VCaP (cell line): ENCODE results near the gene MAEL.
"Not testable (repeated sequence)": the region's sequence is repeated elsewhere in the genome, so short reads cannot be mapped to it uniquely, and the experiment has no call there.

Experiments used
- H3K27ac ChIP-seq: fragments of 450-650 bp; 2 replicates; pipeline ENCODE4 v1.5.1; 2017
- TF ChIP-seq, protein P1 (sequence below): fragments of 450-650 bp; conservative IDR thresholded peaks from 2 replicates; pipeline ENCODE4 v1.5.1; 2017; ENCODE audit warnings: mild to moderate bottlenecking, moderate library complexity

MAEL gene

DNA sequence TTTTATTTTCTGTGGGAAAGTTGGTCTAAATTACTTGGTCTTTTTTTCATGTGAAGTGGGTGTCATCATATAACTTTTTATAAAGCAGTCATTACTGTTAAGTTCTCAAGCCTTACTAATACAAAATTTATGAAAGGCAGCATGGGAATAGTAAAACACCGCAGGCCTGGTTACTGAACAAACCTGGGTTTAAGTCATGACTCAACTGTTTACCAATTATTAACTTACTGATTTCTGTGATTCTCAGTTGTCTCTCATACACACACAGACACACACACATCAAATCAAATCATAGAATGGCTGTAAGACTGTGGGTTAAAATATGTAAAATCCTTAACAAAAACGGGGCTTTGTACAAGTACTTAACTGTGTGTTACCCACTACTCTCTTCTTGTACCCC is 14.6 kb downstream of the MAEL start:
- TF ChIP-seq, protein P1, sequence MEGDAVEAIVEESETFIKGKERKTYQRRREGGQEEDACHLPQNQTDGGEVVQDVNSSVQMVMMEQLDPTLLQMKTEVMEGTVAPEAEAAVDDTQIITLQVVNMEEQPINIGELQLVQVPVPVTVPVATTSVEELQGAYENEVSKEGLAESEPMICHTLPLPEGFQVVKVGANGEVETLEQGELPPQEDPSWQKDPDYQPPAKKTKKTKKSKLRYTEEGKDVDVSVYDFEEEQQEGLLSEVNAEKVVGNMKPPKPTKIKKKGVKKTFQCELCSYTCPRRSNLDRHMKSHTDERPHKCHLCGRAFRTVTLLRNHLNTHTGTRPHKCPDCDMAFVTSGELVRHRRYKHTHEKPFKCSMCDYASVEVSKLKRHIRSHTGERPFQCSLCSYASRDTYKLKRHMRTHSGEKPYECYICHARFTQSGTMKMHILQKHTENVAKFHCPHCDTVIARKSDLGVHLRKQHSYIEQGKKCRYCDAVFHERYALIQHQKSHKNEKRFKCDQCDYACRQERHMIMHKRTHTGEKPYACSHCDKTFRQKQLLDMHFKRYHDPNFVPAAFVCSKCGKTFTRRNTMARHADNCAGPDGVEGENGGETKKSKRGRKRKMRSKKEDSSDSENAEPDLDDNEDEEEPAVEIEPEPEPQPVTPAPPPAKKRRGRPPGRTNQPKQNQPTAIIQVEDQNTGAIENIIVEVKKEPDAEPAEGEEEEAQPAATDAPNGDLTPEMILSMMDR = no peak
- H3K27ac ChIP-seq = no peak overlapping the region

DNA sequence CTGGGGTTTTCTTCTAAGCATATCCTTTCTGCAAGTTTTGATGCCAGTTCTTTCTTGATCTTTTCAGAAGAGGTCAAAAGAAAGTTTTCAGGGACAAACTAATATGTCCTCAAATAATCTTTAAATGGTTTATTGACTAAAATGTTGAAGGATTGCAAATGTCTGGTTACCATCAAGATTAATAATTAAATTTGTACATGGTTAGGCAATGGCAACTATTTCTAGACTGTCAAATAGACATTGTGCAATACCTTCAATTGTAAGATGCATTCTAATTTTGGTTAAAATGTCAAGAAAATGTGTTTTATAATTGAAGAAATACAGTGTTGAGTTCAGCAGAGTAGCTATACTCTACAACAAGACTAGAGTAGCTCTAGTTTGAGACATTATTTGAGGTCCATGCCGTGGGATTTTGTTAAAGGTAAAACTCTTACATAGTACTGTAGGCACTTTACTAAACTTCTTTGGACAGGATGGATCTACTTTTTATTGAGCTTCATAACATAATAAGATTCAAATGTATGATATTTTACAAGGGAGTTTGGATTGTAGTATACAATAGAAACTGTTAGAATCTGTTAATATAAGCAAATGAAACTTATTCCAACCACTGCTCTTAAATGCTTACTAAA is 22.6 kb downstream of the MAEL start:
- TF ChIP-seq, protein P1 = no peak
- H3K27ac ChIP-seq = no peak overlapping the region

DNA sequence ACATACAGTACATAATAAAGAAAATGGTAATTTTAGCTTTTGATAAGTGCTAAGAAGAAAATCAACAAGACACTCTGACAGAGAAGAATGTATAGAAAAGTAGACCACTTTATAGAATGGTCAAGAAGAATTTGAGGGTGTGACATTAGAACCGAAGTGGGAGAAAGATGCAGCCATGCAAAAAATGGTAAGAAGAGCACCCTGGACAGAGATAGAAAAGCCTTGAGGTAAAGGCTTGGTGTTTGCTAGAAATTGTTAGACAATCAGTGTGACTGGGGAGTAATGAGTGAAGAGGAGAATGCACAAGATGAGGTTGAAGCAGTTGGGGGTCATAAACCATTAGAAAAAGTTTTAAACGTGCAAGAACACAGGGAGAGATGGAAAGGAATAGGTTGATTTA is 23.5 kb downstream of the MAEL start:
- no peak overlapping the region for H3K27ac ChIP-seq
- TF ChIP-seq, protein P1 = no peak

DNA sequence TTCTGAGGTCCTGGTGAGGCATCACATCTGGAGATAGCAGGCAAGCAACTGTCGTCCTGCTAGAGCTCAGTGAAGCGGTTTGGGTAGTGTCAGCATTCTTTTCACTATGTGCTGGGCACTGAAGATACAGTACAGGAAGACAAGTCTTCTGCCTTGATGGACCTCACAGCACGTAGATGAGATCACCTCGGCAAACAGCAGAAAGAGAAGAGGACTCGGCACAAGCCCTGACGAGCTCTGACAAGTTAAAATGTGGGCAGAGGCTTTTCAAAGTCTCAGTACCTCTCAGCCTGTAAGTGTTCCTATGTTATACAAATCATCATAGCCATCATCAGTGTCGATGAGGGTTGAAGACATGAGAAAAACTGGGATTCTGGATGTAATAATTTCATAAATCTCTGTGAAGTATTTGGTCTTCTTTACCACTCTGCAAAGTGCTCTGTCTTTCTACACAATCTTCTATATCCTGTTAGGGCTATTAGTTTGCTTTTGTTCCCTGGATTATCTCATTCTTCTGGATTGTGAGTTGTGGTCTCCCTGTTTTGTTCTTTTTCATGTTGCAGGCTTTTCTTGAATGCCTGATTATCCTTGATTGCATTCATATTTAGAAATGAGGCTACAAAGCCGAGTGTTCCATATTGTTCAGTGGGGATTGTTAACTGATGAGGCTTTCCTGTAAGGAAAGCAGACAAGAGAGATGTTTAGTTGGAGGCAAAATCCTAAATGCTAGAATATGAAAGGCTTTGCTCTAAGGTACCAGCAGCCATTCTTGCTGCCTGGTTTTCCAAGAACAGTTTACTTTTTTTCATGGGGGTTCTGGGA is 24.2 kb downstream of the MAEL start:
- H3K27ac ChIP-seq = no peak overlapping the region
- TF ChIP-seq, protein P1 = no peak

DNA sequence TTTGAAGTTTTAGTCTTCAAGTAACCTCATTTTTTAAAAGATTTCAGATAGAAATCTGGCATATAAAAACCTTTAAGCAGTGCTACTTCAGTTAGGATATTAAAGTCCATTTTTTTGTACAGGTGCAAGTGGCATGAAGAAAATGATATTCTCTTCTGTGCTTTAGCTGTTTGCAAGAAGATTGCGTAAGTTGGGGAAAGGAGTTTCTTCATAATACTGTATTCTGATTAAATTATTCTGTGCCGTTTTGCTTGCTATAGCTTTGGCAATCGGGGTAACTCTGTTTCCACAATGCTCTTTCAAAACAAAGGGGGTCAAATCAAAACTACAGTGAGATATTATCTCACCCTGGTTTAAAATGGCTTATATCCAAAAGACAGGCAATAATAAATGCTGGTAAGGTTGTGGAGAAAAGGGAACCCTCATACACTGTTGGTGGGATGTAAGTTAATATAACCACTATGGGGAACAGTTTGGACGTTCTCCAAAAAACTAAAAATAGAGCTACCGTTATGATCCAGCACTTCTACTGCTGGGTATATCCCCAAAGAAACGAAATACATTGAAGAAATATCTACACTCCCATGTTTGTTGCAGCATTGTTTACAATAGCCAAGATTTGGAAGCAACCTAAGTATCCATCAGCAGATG is 27.1 kb downstream of the MAEL start:
- H3K27ac ChIP-seq = no peak overlapping the region

DNA sequence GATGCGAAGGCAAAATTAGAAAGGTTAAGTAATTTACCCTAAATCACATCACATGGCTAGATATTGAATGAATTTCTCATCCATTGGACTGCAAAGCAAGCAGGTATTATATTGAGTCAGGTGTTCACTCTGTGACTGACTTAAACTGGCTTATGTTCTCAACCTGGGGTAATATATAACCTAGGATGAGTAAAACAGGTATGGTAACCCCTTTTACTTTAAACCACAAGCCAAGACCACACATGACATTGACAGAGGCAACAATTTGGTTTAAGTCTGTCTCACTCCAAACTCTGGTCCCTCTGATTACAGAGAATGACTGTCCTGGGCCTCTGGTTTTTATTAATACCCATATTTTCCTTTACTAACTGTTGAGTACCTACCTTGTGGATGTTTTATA is 33.3 kb downstream of the MAEL start:
- no peak overlapping the region for H3K27ac ChIP-seq
- TF ChIP-seq, protein P1 = no peak

More for the DNA sequence above, 27.1 kb downstream of the MAEL start:
- TF ChIP-seq, protein P1 = no peak

DNA sequence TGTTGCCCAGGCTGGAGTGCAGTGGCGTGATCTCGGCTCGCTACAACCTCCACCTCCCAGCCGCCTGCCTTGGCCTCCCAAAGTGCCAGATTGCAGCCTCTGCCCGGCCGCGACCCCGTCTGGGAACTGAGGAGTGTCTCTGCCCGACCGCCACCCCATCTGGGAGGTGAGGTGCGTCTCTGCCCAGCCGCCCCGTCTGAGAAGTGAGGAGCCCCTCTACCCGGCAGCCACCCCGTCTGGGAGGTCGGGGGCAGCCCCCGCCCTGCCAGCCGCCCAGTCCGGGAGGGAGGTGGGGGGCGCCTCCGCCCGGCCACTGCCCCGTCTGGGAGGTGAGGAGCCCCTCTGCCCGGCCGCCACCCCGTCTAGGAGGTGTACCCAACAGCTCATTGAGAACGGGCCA is 40.5 kb downstream of the MAEL start:
- H3K27ac ChIP-seq = not testable (repeated sequence)
